HG02759 (cell line): ENCODE data around the gene FIBCD1.
"Not testable (repeated sequence)": the region's sequence is repeated elsewhere in the genome, so short reads cannot be mapped to it uniquely, and the experiment has no call there.

Source experiments
- ATAC-seq: cut with Tn5 transposase; IDR thresholded peaks from one replicate; pipeline ENCODE4 v1.9.1; 2021; ENCODE audit warnings: mild to moderate bottlenecking, moderate library complexity; ENCODE audit not compliant: unreplicated experiment

FIBCD1 gene

GRCh38 chr9:130910670-130911069 is 28.4 kb downstream of the FIBCD1 start:
- ATAC-seq = not testable (repeated sequence)

- not testable (repeated sequence) for ATAC-seq
Observed at GRCh38 chr9:130910041-130910440, 29.0 kb downstream of the FIBCD1 start.

GRCh38 chr9:130908878-130909355 is 30.1 kb downstream of the FIBCD1 start:
- ATAC-seq = no peak

- ATAC-seq = no peak
Observed at GRCh38 chr9:130908146-130908877, 30.7 kb downstream of the FIBCD1 start.

- no peak for ATAC-seq
Observed at GRCh38 chr9:130906735-130907416, 32.2 kb downstream of the FIBCD1 start.

- ATAC-seq = no peak
Observed at GRCh38 chr9:130905902-130906734, 32.9 kb downstream of the FIBCD1 start.

- no peak for ATAC-seq
Observed at GRCh38 chr9:130905125-130905901, 33.7 kb downstream of the FIBCD1 start.

- ATAC-seq = no peak
Observed at GRCh38 chr9:130904070-130905044, 34.7 kb downstream of the FIBCD1 start.

- no peak for ATAC-seq
Observed at GRCh38 chr9:130903194-130904069, 35.6 kb downstream of the FIBCD1 start.

- ATAC-seq = no peak
Observed at GRCh38 chr9:130902204-130903185, 36.6 kb downstream of the FIBCD1 start.

GRCh38 chr9:130901498-130902203 is 37.4 kb downstream of the FIBCD1 start:
- no peak for ATAC-seq

- ATAC-seq = no peak
Observed at GRCh38 chr9:130900701-130901497, 38.1 kb downstream of the FIBCD1 start.

- no peak for ATAC-seq
Observed at GRCh38 chr9:130899051-130899748, 39.8 kb downstream of the FIBCD1 start.

GRCh38 chr9:130898552-130898852 is 40.5 kb downstream of the FIBCD1 start:
- no peak for ATAC-seq

GRCh38 chr9:130897848-130898551 is 41.0 kb downstream of the FIBCD1 start:
- ATAC-seq = no peak
